MG63 (cell line): ENCODE measurements around the gene ITPA. TPM values are rescaled to one million over a fixed set of nuclear protein-coding genes. Genes with fewer than 3 reads are reported as not detected.

ENCODE experiments used
- DNase-seq: peaks from one replicate; pipeline ENCODE4 v3.0.0-alpha.2; 2020
- H3K27me3 ChIP-seq: fragments of 250-450 bp; sonication (Bioruptor Pico); 2 replicates; pipeline ENCODE4 v1.5.1; 2020; ENCODE audit warnings: mild to moderate bottlenecking, moderate library complexity
- H3K36me3 ChIP-seq: fragments of 250-450 bp; sonication (Bioruptor Pico); 2 replicates; pipeline ENCODE4 v1.5.1; 2020; ENCODE audit warnings: mild to moderate bottlenecking, moderate library complexity
- H3K4me3 ChIP-seq: fragments of 250-450 bp; sonication (Bioruptor Pico); 2 replicates; pipeline ENCODE4 v1.5.1; 2020; ENCODE audit warnings: mild to moderate bottlenecking, moderate library complexity
- H3K9me3 ChIP-seq: fragments of 250-450 bp; sonication (Bioruptor Pico); 2 replicates; pipeline ENCODE4 v1.5.1; 2020; ENCODE audit warnings: mild to moderate bottlenecking, moderate library complexity
- total RNA-seq: library from RNA; depleted of rRNA; stranded (reverse); fragments of >200 nt; shearing (Covaris generic); gene quantifications from 2 replicates; pipeline ENCODE4 v1.2.3, GENCODE V29; 2014; ENCODE audit warnings: low replicate concordance

ITPA gene
- total RNA-seq, 1 experiment from 2014 or later = 48.5 TPM

DNA sequence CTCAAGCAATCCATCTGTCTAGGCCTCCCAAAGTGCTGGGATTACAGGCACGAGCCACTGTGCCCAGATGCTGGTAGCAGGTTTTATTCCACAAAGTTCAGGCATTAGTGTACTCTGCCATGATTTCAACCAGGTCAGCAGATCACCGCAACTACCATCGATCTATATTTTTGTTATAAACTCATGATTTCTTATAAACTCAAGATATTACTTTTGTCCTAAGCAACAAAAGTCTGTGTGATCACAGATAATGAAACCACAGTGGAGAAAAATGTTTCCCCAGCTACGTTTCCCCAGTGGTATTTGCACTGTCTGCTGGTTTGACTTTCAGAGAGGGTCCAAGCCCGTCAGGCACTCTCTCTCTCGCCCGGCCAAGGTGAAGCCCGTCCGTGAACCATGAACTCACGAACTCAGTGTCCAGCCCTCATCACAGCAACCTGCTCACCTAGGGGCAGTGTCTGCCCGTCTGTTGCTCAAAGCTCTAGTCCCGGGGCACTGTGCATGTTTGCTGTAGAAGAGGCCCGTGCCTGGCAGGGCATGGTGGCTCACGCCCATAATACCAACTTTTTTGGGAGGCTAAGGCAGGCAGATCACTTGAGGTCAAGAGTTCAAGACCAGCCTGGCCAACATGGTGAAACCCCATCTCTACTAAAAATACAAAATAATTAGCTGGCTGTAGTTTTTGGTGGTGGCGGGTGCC is 22.7 kb downstream of the ITPA start:
- DNase-seq = no peak
- H3K36me3 ChIP-seq = no peaks in the 10 kb centered on the region
- H3K27me3 ChIP-seq = no peaks in the 10 kb centered on the region
- no peaks in the 10 kb centered on the region for H3K9me3 ChIP-seq
- H3K4me3 ChIP-seq = no peak overlapping the region

- Histone ChIP-seq H3K4me3 (no peak overlapping the region), H3K9me3 (no peaks in the 10 kb centered on the region), H3K27me3 (peaks cover 5% of the 10 kb centered on the region; the same call in 1 of the 2 replicates), H3K36me3 (no peaks in the 10 kb centered on the region)
- no peak for DNase-seq
These were observed 24.1 kb downstream of the ITPA start for GRCh38 chr20:3233131-3233990.

DNA sequence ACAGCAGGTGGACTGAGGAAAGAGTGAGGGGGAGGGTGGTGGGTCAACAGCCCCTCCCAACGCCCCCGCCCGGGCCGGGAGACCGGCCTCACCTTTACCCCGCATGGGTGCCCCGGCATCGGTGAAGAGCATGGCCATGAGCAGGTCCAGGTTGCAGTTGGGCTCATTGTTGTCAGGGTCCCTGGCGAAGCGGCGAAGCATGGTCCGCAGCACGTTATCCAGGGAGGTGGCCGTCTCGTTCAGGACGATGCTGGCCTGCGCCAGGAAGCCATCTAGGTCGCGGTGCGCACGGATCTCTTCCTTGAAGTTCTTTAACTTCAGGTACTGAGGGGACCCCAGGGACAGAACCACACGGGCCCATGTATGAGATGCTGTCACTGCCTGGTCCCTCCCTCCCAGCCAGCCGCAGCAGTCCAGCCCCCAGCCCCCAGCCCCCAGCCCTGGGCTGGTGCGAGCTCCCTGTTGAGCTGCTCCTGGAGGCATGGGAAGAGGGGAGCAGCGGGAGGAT is 24.7 kb downstream of the ITPA start:
- no peak for DNase-seq
- H3K27me3 ChIP-seq = peaks cover 8% of the 10 kb centered on the region; the same call in 1 of the 2 replicates
- H3K9me3 ChIP-seq = no peaks in the 10 kb centered on the region

GRCh38 chr20:3235666-3236324 is 26.5 kb downstream of the ITPA start:
- DNase-seq = peak; percentile 64

More for the DNA sequence above, 24.7 kb downstream of the ITPA start:
- Histone ChIP-seq H3K4me3 (no peak overlapping the region), H3K36me3 (no peaks in the 10 kb centered on the region)

GRCh38 chr20:3237011-3237957 is 28.0 kb downstream of the ITPA start:
- Histone ChIP-seq H3K4me3 (no peak overlapping the region), H3K9me3 (no peaks in the 10 kb centered on the region), H3K36me3 (no peaks in the 10 kb centered on the region), H3K27me3 (peaks cover 16% of the 10 kb centered on the region)
- no peak for DNase-seq

More at GRCh38 chr20:3235666-3236324, 26.5 kb downstream of the ITPA start:
- Histone ChIP-seq H3K9me3 (no peaks in the 10 kb centered on the region), H3K27me3 (peaks cover 16% of the 10 kb centered on the region), H3K4me3 (no peak overlapping the region), H3K36me3 (no peaks in the 10 kb centered on the region)

DNA sequence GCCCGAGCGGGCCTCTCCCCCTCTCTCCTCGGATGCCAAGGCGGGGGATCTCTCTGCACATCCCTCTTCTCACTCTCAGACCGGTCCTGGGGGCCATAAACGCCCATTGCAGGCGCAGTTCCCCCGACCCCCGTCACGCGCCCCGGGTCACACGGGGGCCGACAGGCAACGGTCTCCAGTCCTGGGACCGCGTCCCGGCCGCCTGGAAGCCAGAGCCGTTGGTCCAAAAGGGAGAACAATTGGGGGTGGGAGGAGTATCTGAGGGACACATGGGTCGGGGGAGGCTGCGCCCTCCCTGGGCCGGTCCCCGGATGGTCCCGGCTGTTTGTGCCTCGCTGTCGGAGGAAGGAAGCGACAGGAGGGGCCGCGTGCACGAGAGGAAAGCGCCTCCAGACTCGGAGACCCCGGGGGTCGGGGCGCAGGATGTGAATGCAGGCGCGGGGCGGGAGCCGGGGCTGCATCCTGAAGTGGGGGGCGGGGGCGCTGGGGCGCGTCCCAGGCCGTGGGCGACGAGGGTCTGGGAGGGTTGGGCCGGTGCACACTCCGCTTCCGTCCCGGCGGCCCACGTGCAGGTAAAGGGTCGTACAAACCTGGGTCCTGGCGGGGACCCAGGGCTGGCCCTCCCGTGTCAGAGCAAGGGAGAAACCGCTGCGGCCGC is 28.8 kb downstream of the ITPA start:
- DNase-seq = no peak

GRCh38 chr20:3238616-3239025 is 29.3 kb downstream of the ITPA start:
- H3K4me3 ChIP-seq = peak overlapping the region; percentile 48
- H3K9me3 ChIP-seq = no peaks in the 10 kb centered on the region
- H3K27me3 ChIP-seq = peaks cover 16% of the 10 kb centered on the region
- DNase-seq = peak; percentile 20
- H3K36me3 ChIP-seq = no peaks in the 10 kb centered on the region

More for the DNA sequence above, 28.8 kb downstream of the ITPA start:
- Histone ChIP-seq H3K27me3 (peaks cover 16% of the 10 kb centered on the region), H3K4me3 (peak overlapping the region; percentile 48), H3K9me3 (no peaks in the 10 kb centered on the region), H3K36me3 (no peaks in the 10 kb centered on the region)

- Histone ChIP-seq H3K27me3 (peaks cover 16% of the 10 kb centered on the region), H3K9me3 (no peaks in the 10 kb centered on the region), H3K36me3 (no peaks in the 10 kb centered on the region), H3K4me3 (peak within 1 kb of the TSS; percentile 48)
- peak; percentile 65 for DNase-seq
These were observed 29.9 kb downstream of the ITPA start, which contains the start of gene SLC4A11 for GRCh38 chr20:3239026-3239866. Gene SLC4A11, minus strand, starts transcription at chr20:3239190. Its CDS starts 53 bp downstream, at chr20:3239137.

DNA sequence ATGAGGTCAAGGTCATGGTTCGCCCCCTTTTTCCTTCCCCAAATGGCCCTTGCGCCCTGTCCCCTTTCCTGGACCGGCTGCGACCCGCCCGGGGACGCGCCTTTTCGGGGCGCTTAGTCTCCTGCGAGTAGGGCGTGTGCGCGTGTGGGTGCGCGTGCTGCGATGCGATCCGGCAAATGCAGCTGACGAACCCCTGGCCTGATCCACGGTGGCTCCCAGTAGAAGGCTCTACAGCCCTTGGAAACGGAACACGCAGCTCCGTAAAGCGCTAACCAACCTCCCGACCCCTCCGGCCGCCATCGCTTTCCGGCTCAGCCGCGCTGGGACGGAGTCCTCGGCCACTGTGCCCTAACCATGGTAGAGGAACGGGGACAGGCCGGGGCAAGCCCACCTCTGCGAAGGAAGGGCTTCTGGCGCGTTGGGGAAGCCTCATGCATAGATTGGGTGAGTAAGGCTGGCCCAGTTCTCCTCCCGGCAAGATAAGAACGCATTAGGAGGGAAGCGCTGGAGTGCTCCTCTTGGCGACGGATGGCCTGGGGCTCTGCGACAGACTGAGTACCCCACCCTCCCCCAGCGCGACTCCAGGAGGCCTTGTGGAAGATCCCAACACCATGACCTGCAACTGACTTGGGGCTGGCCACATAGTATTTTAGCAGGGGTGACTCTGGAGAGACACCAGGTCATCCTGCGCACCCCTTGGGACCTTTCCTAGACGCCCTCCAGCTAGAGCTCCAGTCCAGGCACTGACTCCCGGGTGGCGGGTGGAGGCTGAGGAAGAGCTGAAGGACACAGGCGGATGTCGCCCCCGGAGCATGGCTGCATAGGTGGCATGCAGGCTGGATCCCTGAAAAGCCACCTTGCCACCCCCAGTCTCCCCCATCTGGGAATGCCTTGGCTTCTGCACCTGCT is 30.8 kb downstream of the ITPA start:
- no peaks in the 10 kb centered on the region for H3K9me3 ChIP-seq
- H3K27me3 ChIP-seq = peaks cover 16% of the 10 kb centered on the region
- no peak for DNase-seq
- peak overlapping the region; percentile 48 for H3K4me3 ChIP-seq
- H3K36me3 ChIP-seq = no peaks in the 10 kb centered on the region

DNA sequence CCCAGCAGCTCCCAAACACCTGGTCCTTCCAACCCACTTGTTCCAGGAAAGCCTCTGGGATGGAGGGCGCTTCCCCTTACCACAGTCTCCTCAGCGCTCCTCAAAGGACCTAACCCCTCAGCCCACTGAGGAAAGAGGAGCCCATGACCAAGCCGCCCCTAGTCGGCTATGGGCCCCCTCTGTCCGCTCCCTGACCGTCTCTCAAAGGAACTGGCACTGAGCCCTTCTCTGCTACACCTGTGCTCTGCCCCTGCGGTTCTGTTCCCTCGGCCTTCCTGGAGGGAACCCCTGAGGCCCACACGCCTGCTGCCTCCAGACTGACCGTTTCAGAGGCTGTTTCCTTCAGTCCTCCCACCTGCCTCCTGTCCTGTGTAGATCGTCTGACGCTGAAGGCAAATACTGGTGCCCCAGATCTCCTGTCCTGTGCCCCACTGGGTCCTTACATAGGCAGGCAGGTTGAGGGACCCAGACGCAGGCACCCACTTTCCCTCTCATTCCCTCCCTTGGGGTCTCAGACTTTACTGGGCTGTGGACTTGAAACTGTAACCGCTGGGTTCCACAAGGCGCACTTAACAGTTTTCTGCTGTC is 31.6 kb downstream of the ITPA start:
- Histone ChIP-seq H3K27me3 (peaks cover 16% of the 10 kb centered on the region), H3K4me3 (no peak overlapping the region), H3K36me3 (no peaks in the 10 kb centered on the region), H3K9me3 (no peaks in the 10 kb centered on the region)
- DNase-seq = no peak

DNA sequence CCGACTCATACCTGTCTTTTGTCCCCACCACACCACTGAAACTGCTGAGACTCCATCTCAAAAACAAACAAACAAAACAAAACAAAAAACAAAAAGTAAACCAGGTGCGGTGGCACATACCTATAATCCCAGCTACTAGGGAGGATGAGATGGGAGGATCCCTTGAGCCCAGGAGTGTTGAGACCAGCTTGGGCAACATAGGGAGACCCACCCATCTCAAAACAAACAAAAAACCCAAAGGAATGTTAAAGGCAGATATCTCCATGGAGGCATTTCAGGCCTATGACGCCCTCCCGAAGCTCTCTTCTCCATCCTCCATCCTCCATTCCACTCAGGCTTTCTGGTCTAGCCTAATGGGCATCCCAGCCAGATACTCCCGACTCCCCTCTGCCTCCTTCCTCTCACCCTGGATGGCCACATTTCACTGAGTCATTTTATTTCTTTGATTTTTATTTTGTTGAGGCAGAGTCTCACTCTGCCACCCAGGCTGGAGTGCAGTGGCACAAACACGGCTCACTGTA is 32.9 kb downstream of the ITPA start:
- no peaks in the 10 kb centered on the region for H3K9me3 ChIP-seq
- peaks cover 16% of the 10 kb centered on the region for H3K27me3 ChIP-seq
- no peak for DNase-seq
- no peak overlapping the region for H3K4me3 ChIP-seq
- no peaks in the 10 kb centered on the region for H3K36me3 ChIP-seq

- Histone ChIP-seq H3K36me3 (no peaks in the 10 kb centered on the region), H3K4me3 (no peak overlapping the region), H3K27me3 (peaks cover 9% of the 10 kb centered on the region), H3K9me3 (no peaks in the 10 kb centered on the region)
- DNase-seq = no peak
These were observed 34.5 kb downstream of the ITPA start for GRCh38 chr20:3243718-3244358.

GRCh38 chr20:3244613-3245012 is 35.3 kb downstream of the ITPA start:
- H3K27me3 ChIP-seq = peaks cover 8% of the 10 kb centered on the region
- no peaks in the 10 kb centered on the region for H3K36me3 ChIP-seq
- no peaks in the 10 kb centered on the region for H3K9me3 ChIP-seq
- H3K4me3 ChIP-seq = no peak overlapping the region
- DNase-seq = no peak
